ENCODE results near the gene CD81.
"Not testable (repeated sequence)": the region's sequence is repeated elsewhere in the genome, so short reads cannot be mapped to it uniquely, and the experiment has no call there.

The CD81 gene

GRCh38 chr11:2376751-2377451, at the start of gene CD81:
Gene CD81 (plus strand): TSS chr11:2377310. CDS start chr11:2377550, 240 bp downstream.
- in situ Hi-C loops (cut with MboI; ENCODE audit: low pct_unique_long_range_greater_than_20kb, low sequenced_read_pairs, unreplicated experiment) = no loop called here
- no peak for TF ChIP-seq CTCF (IDR thresholded peaks at IDR 0.05; ENCODE audit: extremely low read depth, insufficient read depth, missing control alignments)

GRCh38 chr11:2328021-2328420, 49.1 kb upstream of the CD81 start:
- in situ Hi-C loops (cut with MboI; ENCODE audit: low pct_unique_long_range_greater_than_20kb, low sequenced_read_pairs, unreplicated experiment) = no loop called here
- DNase-seq (ENCODE audit: low spot score) = no peak
- no peak for TF ChIP-seq CTCF (IDR thresholded peaks at IDR 0.05; ENCODE audit: extremely low read depth, insufficient read depth, missing control alignments)

More at GRCh38 chr11:2376751-2377451, at the start of gene CD81:
- peak; percentile 93 for DNase-seq (ENCODE audit: low spot score)

GRCh38 chr11:2328656-2329354, 48.3 kb upstream of the CD81 start:
- DNase-seq (ENCODE audit: low spot score) = no peak
- in situ Hi-C loops (cut with MboI; ENCODE audit: low pct_unique_long_range_greater_than_20kb, low sequenced_read_pairs, unreplicated experiment) = no loop called here
- no peak for TF ChIP-seq CTCF (IDR thresholded peaks at IDR 0.05; ENCODE audit: extremely low read depth, insufficient read depth, missing control alignments)

GRCh38 chr11:2329551-2329950, 47.6 kb upstream of the CD81 start:
- in situ Hi-C loops (cut with MboI; ENCODE audit: low pct_unique_long_range_greater_than_20kb, low sequenced_read_pairs, unreplicated experiment) = no loop called here
- no peak for DNase-seq (ENCODE audit: low spot score)
- no peak for TF ChIP-seq CTCF (IDR thresholded peaks at IDR 0.05; ENCODE audit: extremely low read depth, insufficient read depth, missing control alignments)

- no peak for DNase-seq (ENCODE audit: low spot score)
- in situ Hi-C loops (cut with MboI; ENCODE audit: low pct_unique_long_range_greater_than_20kb, low sequenced_read_pairs, unreplicated experiment) = no loop called here
- TF ChIP-seq CTCF (IDR thresholded peaks at IDR 0.05; ENCODE audit: extremely low read depth, insufficient read depth, missing control alignments) = no peak
Measured at GRCh38 chr11:2330696-2331095, 46.4 kb upstream of the CD81 start.

- in situ Hi-C loops (cut with MboI; ENCODE audit: low pct_unique_long_range_greater_than_20kb, low sequenced_read_pairs, unreplicated experiment) = no loop called here
- no peak for DNase-seq (ENCODE audit: low spot score)
- TF ChIP-seq CTCF (IDR thresholded peaks at IDR 0.05; ENCODE audit: extremely low read depth, insufficient read depth, missing control alignments) = no peak
Measured at GRCh38 chr11:2331404-2331803, 45.7 kb upstream of the CD81 start.

- in situ Hi-C loops (cut with MboI; ENCODE audit: low pct_unique_long_range_greater_than_20kb, low sequenced_read_pairs, unreplicated experiment); DNase-seq (ENCODE audit: low spot score): not testable (repeated sequence)
Measured at GRCh38 chr11:2332569-2332968, 44.5 kb upstream of the CD81 start.

GRCh38 chr11:2333486-2334205, 43.5 kb upstream of the CD81 start:
- DNase-seq (ENCODE audit: low spot score); in situ Hi-C loops (cut with MboI; ENCODE audit: low pct_unique_long_range_greater_than_20kb, low sequenced_read_pairs, unreplicated experiment): not testable (repeated sequence)

GRCh38 chr11:2335286-2335685, 41.8 kb upstream of the CD81 start:
- DNase-seq (ENCODE audit: low spot score); in situ Hi-C loops (cut with MboI; ENCODE audit: low pct_unique_long_range_greater_than_20kb, low sequenced_read_pairs, unreplicated experiment): not testable (repeated sequence)
